H1 (cell line): ENCODE results near the gene POLR3GL. TPM values are rescaled to one million over a fixed set of nuclear protein-coding genes. Genes with fewer than 3 reads are reported as not detected.

Experiments used
- CTCF ChIA-PET: fragments of 300-600 bp; sonication (Branson Sonifier 250); formaldehyde crosslinking; loops from one replicate; lab custom pipeline; 2021; ENCODE audit not compliant: partially characterized antibody; lab: Charles Lee
- POLR2A ChIA-PET: fragments of 300-600 bp; sonication (Branson Sonifier 250); formaldehyde crosslinking; loops from one replicate; lab custom pipeline; 2021; ENCODE audit warnings: inconsistent platforms; ENCODE audit not compliant: partially characterized antibody; lab: Charles Lee
- DNase-seq, 2 experiments: peaks; one replicate each; pipeline versions ENCODE4 v3.0.0 to v3.0.0-alpha.2; 2010 to 2022; ENCODE audit warnings: low spot score in 2 of 2, low read depth in 1 of 2, mixed read lengths in 1 of 2
- FAIRE-seq: peaks from 2 replicates; lab custom pipeline; 2011; peaks lifted over from hg19 to GRCh38; lab: Jason Lieb, UNC
- H2AFZ ChIP-seq: 2 replicates; pipeline ENCODE4 v1.8.1; 2012; ENCODE audit warnings: low read length, inconsistent platforms
- H2AK5ac ChIP-seq: 2 replicates; pipeline ENCODE4 v1.6.1; 2013; ENCODE audit warnings: low read depth, low read length
- H2BK120ac ChIP-seq: replicated peaks from 2 replicates; pipeline ENCODE3; 2013; ENCODE audit warnings: low read depth, low read length, inconsistent platforms
- H2BK12ac ChIP-seq: 2 replicates; pipeline ENCODE4 v1.6.1; 2013; ENCODE audit warnings: low read depth, low read length
- H2BK15ac ChIP-seq: 2 replicates; pipeline ENCODE4 v1.6.1; 2013; ENCODE audit warnings: low read length
- H2BK20ac ChIP-seq: 2 replicates; pipeline ENCODE4 v1.6.1; 2013; ENCODE audit warnings: low read length
- H2BK5ac ChIP-seq: 2 replicates; pipeline ENCODE4 v1.6.1; 2013; ENCODE audit warnings: low read depth, low read length
- H3K14ac ChIP-seq: 2 replicates; pipeline ENCODE4 v1.6.1; 2013; ENCODE audit warnings: inconsistent platforms; ENCODE audit not compliant: insufficient read length
- H3K18ac ChIP-seq: 2 replicates; pipeline ENCODE4 v1.6.1; 2013; ENCODE audit warnings: low read length; ENCODE audit errors: extremely low read depth
- H3K23ac ChIP-seq: 2 replicates; pipeline ENCODE4 v1.6.1; 2013; ENCODE audit warnings: inconsistent platforms; ENCODE audit not compliant: insufficient read length
- H3K23me2 ChIP-seq: 2 replicates; pipeline ENCODE4 v1.6.1; 2013; ENCODE audit warnings: low read depth, low read length
- H3K27ac ChIP-seq: 2 replicates; pipeline ENCODE4 v1.6.1; 2011; ENCODE audit warnings: low read depth, low read length, inconsistent platforms
- H3K27me3 ChIP-seq, 4 experiments: replicated peaks in 1 of 4; 1 replicate in 1 of 4; 2 replicates in 3 of 4; pipeline versions ENCODE4 v1.6.1 to v1.8.1; 2011 to 2013; ENCODE audit warnings: low read length in 3 of 4, mild to moderate bottlenecking in 3 of 4, inconsistent platforms in 2 of 4, mixed read lengths in 2 of 4, moderate library complexity in 1 of 4; ENCODE audit not compliant: control insufficient read depth in 3 of 4, insufficient read depth in 3 of 4; ENCODE audit errors: extremely low read depth in 1 of 4
- H3K36me3 ChIP-seq, 4 experiments: 2 replicates each; pipeline versions ENCODE4 v1.6.1 to v1.8.1; 2011 to 2013; ENCODE audit warnings: mild to moderate bottlenecking in 4 of 4, low read length in 3 of 4, moderate library complexity in 2 of 4, control low read depth in 1 of 4, inconsistent platforms in 1 of 4; ENCODE audit not compliant: insufficient read depth in 4 of 4, control insufficient read depth in 2 of 4
- H3K4ac ChIP-seq: replicated peaks from 2 replicates; pipeline ENCODE3; 2013; ENCODE audit warnings: low read length, low read depth, mixed read lengths, inconsistent platforms; ENCODE audit not compliant: insufficient read length
- H3K4me1 ChIP-seq, 4 experiments: replicated peaks in 1 of 4; 1 replicate in 1 of 4; 2 replicates in 3 of 4; pipeline versions ENCODE4 v1.6.1 to v1.8.1; 2011 to 2013; ENCODE audit warnings: low read length in 3 of 4, inconsistent platforms in 2 of 4, mixed read lengths in 1 of 4; ENCODE audit not compliant: insufficient read depth in 4 of 4, control insufficient read depth in 3 of 4
- H3K4me2 ChIP-seq, 2 experiments: 2 replicates each; pipeline versions ENCODE4 v1.6.1 to v1.8.1; 2011 to 2013; ENCODE audit warnings: low read depth in 2 of 2, low read length in 2 of 2, control low read depth in 1 of 2, inconsistent platforms in 1 of 2, mild to moderate bottlenecking in 1 of 2; ENCODE audit not compliant: insufficient read depth in 1 of 2
- H3K4me3 ChIP-seq, 4 experiments: fragments of 200-600, 300-600 bp in 1 of 4; sonication (generic), shearing (Covaris generic), sonication (Bioruptor Twin) in 1 of 4; 2 replicates each; pipeline versions ENCODE4 v1.5.1 to v1.8.1; 2011 to 2016; ENCODE audit warnings: low read length in 4 of 4, low read depth in 3 of 4, control low read depth in 2 of 4, inconsistent platforms in 2 of 4, mild to moderate bottlenecking in 2 of 4, mixed read lengths in 1 of 4, moderate library complexity in 1 of 4; ENCODE audit not compliant: insufficient read depth in 2 of 4; ENCODE audit errors: extremely low read depth in 1 of 4
- H3K56ac ChIP-seq: replicated peaks from 2 replicates; pipeline ENCODE3; 2013; ENCODE audit warnings: low read depth, mild to moderate bottlenecking, mixed read lengths, low read length, inconsistent platforms; ENCODE audit not compliant: insufficient read length
- H3K79me1 ChIP-seq: 2 replicates; pipeline ENCODE4 v1.6.1; 2013; ENCODE audit warnings: low read depth, low read length, control low read depth
- H3K79me2 ChIP-seq, 2 experiments: 2 replicates each; pipeline versions ENCODE4 v1.6.1 to v1.8.1; 2012 to 2013; ENCODE audit warnings: low read length in 2 of 2, mild to moderate bottlenecking in 2 of 2, inconsistent platforms in 1 of 2; ENCODE audit not compliant: insufficient read depth in 2 of 2, control insufficient read depth in 1 of 2
- H3K9ac ChIP-seq, 4 experiments: replicated peaks in 1 of 4; 1 replicate in 1 of 4; 2 replicates in 3 of 4; pipeline versions ENCODE4 v1.6.1 to v1.8.1; 2011 to 2013; ENCODE audit warnings: low read depth in 3 of 4, low read length in 3 of 4, control low read depth in 2 of 4, mild to moderate bottlenecking in 2 of 4, moderate library complexity in 2 of 4, inconsistent platforms in 1 of 4; ENCODE audit errors: extremely low read depth in 1 of 4
- H3K9me3 ChIP-seq, 2 experiments: 2 replicates each; pipeline versions ENCODE4 v1.6.1 to v1.8.1; 2012 to 2013; ENCODE audit warnings: mild to moderate bottlenecking in 2 of 2, moderate library complexity in 2 of 2, control low read depth in 1 of 2, inconsistent platforms in 1 of 2, low read depth in 1 of 2, low read length in 1 of 2, mixed read lengths in 1 of 2; ENCODE audit not compliant: insufficient read depth in 2 of 2
- H4K20me1 ChIP-seq, 2 experiments: replicated peaks in 1 of 2; 2 replicates each; pipeline versions ENCODE3 to v1.8.1; 2011 to 2013; ENCODE audit warnings: inconsistent platforms in 2 of 2, low read length in 2 of 2, mild to moderate bottlenecking in 1 of 2; ENCODE audit not compliant: insufficient read depth in 2 of 2, control insufficient read depth in 1 of 2
- H4K5ac ChIP-seq: 2 replicates; pipeline ENCODE4 v1.6.1; 2013; ENCODE audit warnings: low read length, low read depth, mixed read lengths, inconsistent platforms; ENCODE audit not compliant: insufficient read length
- H4K8ac ChIP-seq: 2 replicates; pipeline ENCODE4 v1.8.0; 2013; ENCODE audit warnings: mild to moderate bottlenecking, moderate library complexity, low read length, inconsistent platforms; ENCODE audit not compliant: insufficient read depth; ENCODE audit errors: extremely low read depth
- H4K91ac ChIP-seq: replicated peaks from 2 replicates; pipeline ENCODE3; 2013; ENCODE audit warnings: low read length, mixed read lengths, inconsistent platforms; ENCODE audit not compliant: insufficient read length
- ASH2L ChIP-seq: fragments of 200-600, 300-600 bp; sonication (generic); IDR thresholded peaks from one replicate; pipeline ENCODE4 v1.7.1; 2017; ENCODE audit warnings: low read length
- ATF2 ChIP-seq: IDR thresholded peaks from 2 replicates; pipeline ENCODE4 v1.6.1; 2012; ENCODE audit warnings: low read length, inconsistent platforms
- BACH1 ChIP-seq: IDR thresholded peaks from 2 replicates; pipeline ENCODE4 v1.6.1; 2012; ENCODE audit warnings: low read length, improper control_type of control experiment
- CBX8 ChIP-seq: fragments of 300-800, 300-1000 bp; sonication (generic); IDR thresholded peaks from 2 replicates; pipeline ENCODE4 v1.7.1; 2016; ENCODE audit warnings: low read depth, low read length, borderline replicate concordance
- PHF8 ChIP-seq: fragments of 200-600 bp; sonication (generic); conservative IDR thresholded peaks from 2 replicates; pipeline ENCODE4 v1.7.1; 2012; ENCODE audit warnings: low read depth, mild to moderate bottlenecking, inconsistent platforms, low read length, moderate library complexity
- TAF1 ChIP-seq: IDR thresholded peaks from 2 replicates; pipeline ENCODE4 v1.6.1; 2011; ENCODE audit warnings: mild to moderate bottlenecking, low read depth, low read length
- TAF7 ChIP-seq: optimal IDR thresholded peaks from 2 replicates; pipeline ENCODE3; 2011; ENCODE audit warnings: low read depth, mild to moderate bottlenecking, inconsistent platforms, low read length, moderate library complexity, borderline replicate concordance
- WGBS, 2 experiments: shearing (Covaris generic) in 1 of 2; methylation state at CpG; one replicate each; pipeline versions ENCODE4 v1.1.6 to v1.1.7; 2013 to 2015; ENCODE audit warnings: low lambda C conversion rate in 2 of 2, mixed read lengths in 2 of 2, inconsistent platforms in 1 of 2, low coverage in 1 of 2, missing lambda C conversion rate in 1 of 2; ENCODE audit not compliant: insufficient replicate concordance in 2 of 2, insufficient coverage in 1 of 2, insufficient read length in 1 of 2; ENCODE audit errors: extremely low coverage in 1 of 2, missing lambda C conversion rate in 1 of 2; 5-methylcytosine and 5-hydroxymethylcytosine counted together
- polyA plus RNA-seq, 7 experiments: library from polyadenylated mRNA; depleted of rRNA in 3 of 7; stranded (reverse) in 5 of 7; unstranded in 2 of 7; fragments of >200 nt in 5 of 7; fragments of 200-250 nt in 2 of 7; gene quantifications; 1 replicate in 5 of 7; 2 replicates in 1 of 7; 4 replicates in 1 of 7; pipeline versions ENCODE4 v1.2.1 to v1.2.3, GENCODE V29; 2011 to 2013; ENCODE audit warnings: missing spikeins in 2 of 7, mixed read lengths in 2 of 7
- total RNA-seq: library from RNA; stranded (reverse); fragmentation: NEBNext Ultra II Directional; extraction: Animal tissue kit (Norgen Biotek cat#: 25700); gene quantifications from 2 replicates; pipeline ENCODE4 v1.2.1, GENCODE V29; 2021

The POLR3GL gene
- total and polyA plus RNA-seq, 2 of the 8 experiments (the other 6 are each of a cell fraction or from before 2014, with no cell fraction given): 3.1 to 3.9 TPM

DNA sequence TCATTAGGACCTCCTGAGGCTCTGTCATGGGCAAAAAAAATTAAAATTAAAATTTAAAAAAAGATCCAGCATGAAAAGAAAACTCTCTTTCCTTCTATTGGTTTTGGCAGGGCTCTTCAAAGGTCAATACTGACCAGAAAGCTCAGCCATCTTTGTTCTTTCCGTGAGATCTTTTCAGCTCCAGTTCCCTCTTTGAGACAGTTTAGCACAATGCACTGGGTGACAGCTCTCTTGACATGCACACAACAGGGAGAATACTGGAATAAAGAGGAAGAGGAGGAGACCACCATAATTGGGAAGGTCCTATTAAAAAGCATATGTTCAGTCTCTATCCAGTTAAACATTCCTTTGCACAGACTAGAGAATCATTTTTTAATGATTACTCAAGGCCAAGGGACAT lies 13.0 kb upstream of the POLR3GL start:
- DNase-seq (no peak), FAIRE-seq (no peak)
- 71% methylated on average over 1 of the region's 1 CpG; no CpG with 5 or more reads in 1 of the 2 experiments for WGBS, 2 experiments
- Histone ChIP-seq H3K4ac (no peak overlapping the region), H3K23ac (no peak overlapping the region), H3K9ac (no peak overlapping the region), H3K4me3 (no peak overlapping the region), H4K5ac (no peak overlapping the region), H4K20me1 (no peaks in the 10 kb centered on the region), H3K79me2 (no peaks in the 10 kb centered on the region), H3K14ac (no peak overlapping the region), H2AFZ (no peak overlapping the region), H3K4me2 (no peak overlapping the region), H3K79me1 (no peaks in the 10 kb centered on the region), H2BK120ac (no peak overlapping the region), H3K9me3 (no peaks in the 10 kb centered on the region), H3K27me3 (peaks cover 0 to 16% (median 7%) of the 10 kb centered on the region in 4 experiments; a peak in 5 of 7 replicates), H2BK15ac (no peak overlapping the region), H3K56ac (no peak overlapping the region), H3K23me2 (no peaks in the 10 kb centered on the region), H2BK12ac (no peak overlapping the region), H3K36me3 (no peaks in the 10 kb centered on the region), H2AK5ac (no peak overlapping the region), H2BK5ac (no peak overlapping the region), H3K4me1 (peaks cover 0 to 8% (median 2%) of the 10 kb centered on the region in 4 experiments; a peak in 4 of 7 replicates), H4K8ac (no peak overlapping the region), H4K91ac (no peak overlapping the region), H2BK20ac (no peak overlapping the region), H3K18ac (no peak overlapping the region), H3K27ac (no peak overlapping the region)
- no peak for TF ChIP-seq TAF1
- TF ChIP-seq PHF8: no peak
- no peak for TF ChIP-seq TAF7
- no peak for TF ChIP-seq ASH2L
- no peak for TF ChIP-seq ATF2
- no peak for TF ChIP-seq BACH1
- no peak for TF ChIP-seq CBX8
- ChIA-PET POLR2A (interaction anchor here (2.2 kb wide), 1 partner anchor 12 kb away, joined by 6 read pairs; the partner anchor contains the start of genes ANKRD34A and POLR3GL), CTCF (no interaction called here)
